Measurements from ENCODE around the gene SLC30A2. TPM values are rescaled to one million over a fixed set of nuclear protein-coding genes. Genes with fewer than 3 reads are reported as not detected.

Gene SLC30A2
- total RNA-seq, 4 donors from 2014 or later = 0.14 TPM; not detected in 3

- Histone ChIP-seq H3K36me3 (no peaks in the 10 kb centered on the region), H3K9me3 (no peaks in the 10 kb centered on the region), H3K27me3 (no peaks in the 10 kb centered on the region), H3K4me3 (no peak overlapping the region), H3K27ac (no peak overlapping the region), H3K4me1 (peaks cover 0 to 5% (median 2%) of the 10 kb centered on the region in 4 donors)
- DNase-seq = no peak
- no peak for TF ChIP-seq EP300 (IDR thresholded peaks at IDR 0.05; ENCODE audit: low read depth)
- TF ChIP-seq POLR2A (IDR thresholded peaks at IDR 0.05) = no peak
- TF ChIP-seq POLR2AphosphoS5 (IDR thresholded peaks at IDR 0.05) = no peak
- no peak for TF ChIP-seq CTCF (IDR thresholded peaks at IDR 0.05)
- in situ Hi-C loops (cut with MboI; ENCODE audit: low pct_ligation_motif_present in 1 of 4, low pct_unique_long_range_greater_than_20kb in 1 of 4, low sequenced_read_pairs in 3 of 4) (no loop called here), intact Hi-C loops (cut with DNase I; ENCODE audit: low total_unique reads) (no loop called here)
- WGBS, 2 donors (ENCODE audit: low coverage in 1 of 2) = 46% methylated on average over 6 of the region's 6 CpGs; no CpG with 5 or more reads in 1 of the 2 donors
These were observed 25.6 kb downstream of the SLC30A2 start for GRCh38 chr1:26020330-26020768.

- in situ Hi-C loops (cut with MboI; ENCODE audit: low pct_ligation_motif_present in 1 of 4, low pct_unique_long_range_greater_than_20kb in 1 of 4, low sequenced_read_pairs in 3 of 4) (no loop called here), intact Hi-C loops (cut with DNase I; ENCODE audit: low total_unique reads) (no loop called here)
- no peak for DNase-seq
- no peaks in the 10 kb centered on the region for H3K27me3 ChIP-seq
- no peaks in the 10 kb centered on the region for H3K9me3 ChIP-seq
- TF ChIP-seq CTCF (IDR thresholded peaks at IDR 0.05) = no peak
- TF ChIP-seq POLR2A (IDR thresholded peaks at IDR 0.05) = no peak
- TF ChIP-seq POLR2AphosphoS5 (IDR thresholded peaks at IDR 0.05) = no peak
- TF ChIP-seq EP300 (IDR thresholded peaks at IDR 0.05; ENCODE audit: low read depth) = no peak
- 23 to 61% methylated on average over 2 to 8 of the region's 8 CpGs for WGBS, 2 donors (ENCODE audit: low coverage in 1 of 2)
- peaks cover 0 to 5% (median 2%) of the 10 kb centered on the region in 4 donors for H3K4me1 ChIP-seq
- H3K4me3 ChIP-seq = no peak overlapping the region
- no peaks in the 10 kb centered on the region for H3K36me3 ChIP-seq
- no peak overlapping the region for H3K27ac ChIP-seq
These were observed 26.1 kb downstream of the SLC30A2 start for GRCh38 chr1:26019641-26020315.

- intact Hi-C loops (cut with DNase I; ENCODE audit: low total_unique reads) = no loop called here
These were observed 28.3 kb downstream of the SLC30A2 start for GRCh38 chr1:26017606-26018005.

More at GRCh38 chr1:26017606-26018005, 28.3 kb downstream of the SLC30A2 start:
- Histone ChIP-seq H3K27me3 (no peaks in the 10 kb centered on the region), H3K36me3 (no peaks in the 10 kb centered on the region), H3K4me3 (no peak overlapping the region), H3K9me3 (no peaks in the 10 kb centered on the region), H3K27ac (no peak overlapping the region), H3K4me1 (peaks cover 0 to 5% (median 2%) of the 10 kb centered on the region in 4 donors)
- 40 to 79% methylated on average over 1 to 6 of the region's 6 CpGs for WGBS, 2 donors (ENCODE audit: low coverage in 1 of 2)
- in situ Hi-C loops (cut with MboI; ENCODE audit: low pct_ligation_motif_present in 1 of 4, low pct_unique_long_range_greater_than_20kb in 1 of 4, low sequenced_read_pairs in 3 of 4) = no loop called here
- TF ChIP-seq POLR2AphosphoS5 (IDR thresholded peaks at IDR 0.05) (no peak), EP300 (IDR thresholded peaks at IDR 0.05; ENCODE audit: low read depth) (no peak), CTCF (IDR thresholded peaks at IDR 0.05) (no peak), POLR2A (IDR thresholded peaks at IDR 0.05) (no peak)
- no peak for DNase-seq

All from transverse colon (tissue), 4 donors.